ENCODE measurements around the gene TRDMT1.

GRCh38 chr10:17213646-17214349 lies 12.3 kb upstream of the TRDMT1 start:
- TF ChIP-seq CTCF (IDR thresholded peaks at IDR 0.05) (no peak), POLR2A (IDR thresholded peaks at IDR 0.05) (no peak)

Measured in thyroid gland (tissue), 4 donors.